ENCODE measurements around the gene HMG20B. TPM values are rescaled to one million over a fixed set of nuclear protein-coding genes. Genes with fewer than 3 reads are reported as not detected.
"Not testable (repeated sequence)": the region's sequence is repeated elsewhere in the genome, so short reads cannot be mapped to it uniquely, and the experiment has no call there.

The HMG20B gene
- total RNA-seq, 1 donor from 2014 or later, result 44.1 TPM

DNA sequence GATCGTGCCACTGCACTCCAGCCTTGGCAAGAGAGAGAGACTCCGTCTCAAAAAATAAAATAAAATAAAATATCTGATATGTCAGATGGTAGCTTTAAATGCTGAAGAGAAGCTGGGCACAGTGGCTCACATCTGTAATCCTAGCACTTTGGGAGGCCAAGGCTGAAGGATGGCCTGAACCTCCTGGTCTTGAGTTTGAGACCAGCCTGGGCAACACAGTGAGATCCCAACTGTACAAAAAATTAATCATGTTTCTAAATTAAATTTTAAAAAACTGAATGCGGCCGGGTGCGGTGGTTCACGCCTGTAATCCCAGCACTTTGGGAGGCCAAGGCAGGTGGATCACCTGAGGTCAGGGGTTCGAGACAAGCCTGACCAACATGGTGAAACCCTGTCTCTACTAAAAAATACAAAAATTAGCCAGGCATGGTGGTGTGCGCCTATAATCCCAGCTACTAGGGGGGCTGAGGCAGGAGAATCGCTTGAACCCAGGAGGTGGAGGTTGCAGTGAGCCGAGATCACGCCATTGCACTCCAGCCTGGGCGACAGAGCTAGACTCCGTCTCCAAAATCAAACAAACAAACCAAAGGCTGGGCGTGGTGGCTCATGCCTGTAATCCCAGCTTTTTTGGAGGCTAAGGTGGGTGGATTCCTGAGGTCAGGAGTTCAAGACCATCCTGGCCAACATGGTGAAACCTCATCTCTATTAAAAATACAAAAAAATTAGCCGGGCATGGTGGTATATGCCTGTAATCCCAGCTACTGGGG lies 11.5 kb downstream of the HMG20B start:
- DNase-seq, result not testable (repeated sequence)

DNA sequence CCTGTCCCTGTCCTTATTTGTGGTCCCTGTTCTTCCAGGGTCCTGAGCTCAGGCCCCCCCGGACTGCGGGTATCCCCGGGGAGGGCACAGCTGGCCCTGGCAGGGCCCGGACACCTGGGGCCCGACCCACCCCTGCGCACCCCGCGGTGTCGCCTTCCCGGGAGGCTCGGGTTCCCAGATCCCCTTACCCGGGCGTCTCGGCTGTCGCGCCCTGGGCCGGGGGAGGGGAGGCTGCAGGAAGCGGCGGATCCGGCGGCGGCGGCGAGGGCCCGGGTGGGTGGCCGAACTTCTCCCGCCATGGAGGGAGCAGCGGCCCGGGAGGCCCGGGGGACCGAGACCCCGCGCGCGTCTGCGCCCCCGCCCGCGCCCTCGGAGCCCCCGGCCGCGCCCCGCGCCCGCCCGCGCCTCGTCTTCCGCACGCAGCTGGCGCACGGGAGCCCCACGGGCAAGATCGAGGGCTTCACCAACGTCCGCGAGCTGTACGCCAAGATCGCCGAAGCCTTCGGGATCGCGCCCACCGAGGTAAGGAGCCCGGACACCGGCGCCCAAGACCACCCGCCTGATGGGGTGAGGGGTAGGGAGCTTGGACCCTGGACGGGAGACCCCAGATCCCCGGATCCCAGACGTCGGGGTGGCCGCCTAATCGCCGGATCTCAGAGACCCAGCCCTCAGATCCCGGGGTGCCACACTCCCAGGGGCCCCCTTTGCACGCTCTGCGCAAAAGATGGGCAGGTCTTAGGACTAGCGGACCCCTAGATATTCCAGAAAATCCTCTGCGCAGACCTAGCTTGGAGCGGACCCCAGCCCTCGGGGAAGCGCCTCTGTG lies 12.8 kb downstream of the HMG20B start, which contains the start of gene GIPC3:
TSS of gene GIPC3 (plus strand) at position 178 of the 826 bp plus-strand sequence. CDS start at position 298, 120 bp downstream.
- DNase-seq, result no peak

DNA sequence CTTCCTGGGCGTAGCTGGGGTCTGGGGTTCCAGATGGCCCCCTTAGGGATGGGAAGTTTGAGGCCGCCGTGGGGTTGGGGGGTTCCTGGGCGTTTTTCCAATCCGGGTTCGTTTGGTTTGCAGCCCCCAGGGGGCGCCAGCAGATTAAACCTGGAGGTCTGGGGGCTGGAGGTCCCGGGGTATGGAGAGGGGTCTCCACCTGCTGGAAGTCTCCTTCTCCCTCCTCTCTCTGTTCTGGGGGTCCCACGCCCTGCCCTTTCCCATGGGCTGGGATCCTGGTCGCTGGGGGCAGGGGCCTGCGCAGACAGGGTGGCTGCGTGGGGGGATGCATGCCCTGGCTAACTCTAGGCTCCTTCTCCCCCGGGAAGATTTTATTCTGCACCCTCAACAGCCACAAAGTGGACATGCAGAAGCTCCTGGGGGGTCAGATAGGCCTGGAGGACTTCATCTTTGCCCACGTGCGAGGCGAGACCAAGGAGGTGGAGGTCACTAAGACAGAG lies 13.4 kb downstream of the HMG20B start:
- no peak for DNase-seq

DNA sequence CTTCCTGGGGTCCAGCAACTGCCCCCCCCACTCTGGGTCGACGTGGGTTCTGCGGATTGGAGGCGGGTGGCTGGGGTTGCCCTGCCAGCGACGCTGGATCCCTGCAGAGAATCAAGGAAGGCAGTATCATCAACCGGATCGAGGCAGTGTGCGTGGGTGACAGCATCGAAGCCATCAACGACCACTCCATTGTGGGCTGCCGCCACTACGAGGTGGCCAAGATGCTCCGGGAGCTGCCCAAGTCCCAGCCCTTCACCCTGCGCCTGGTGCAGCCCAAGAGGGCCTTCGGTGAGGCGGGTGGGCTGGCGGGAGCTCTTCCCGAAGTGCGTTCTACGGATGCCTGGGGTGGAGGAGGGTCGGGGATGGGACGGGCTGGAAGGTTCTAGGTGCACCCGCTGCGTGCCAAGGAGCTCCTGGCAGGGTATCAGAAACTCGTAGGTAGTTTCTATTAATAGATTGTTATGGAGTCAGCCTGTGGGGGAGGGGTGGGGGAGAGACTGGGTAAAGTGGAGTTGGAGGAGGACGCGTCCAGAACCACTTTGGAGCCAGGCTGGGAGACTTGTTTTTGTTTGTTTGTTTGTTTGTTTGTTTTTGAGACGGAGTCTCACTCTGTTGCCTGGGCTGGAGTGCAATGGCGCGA lies 14.1 kb downstream of the HMG20B start:
- DNase-seq, result no peak

DNA sequence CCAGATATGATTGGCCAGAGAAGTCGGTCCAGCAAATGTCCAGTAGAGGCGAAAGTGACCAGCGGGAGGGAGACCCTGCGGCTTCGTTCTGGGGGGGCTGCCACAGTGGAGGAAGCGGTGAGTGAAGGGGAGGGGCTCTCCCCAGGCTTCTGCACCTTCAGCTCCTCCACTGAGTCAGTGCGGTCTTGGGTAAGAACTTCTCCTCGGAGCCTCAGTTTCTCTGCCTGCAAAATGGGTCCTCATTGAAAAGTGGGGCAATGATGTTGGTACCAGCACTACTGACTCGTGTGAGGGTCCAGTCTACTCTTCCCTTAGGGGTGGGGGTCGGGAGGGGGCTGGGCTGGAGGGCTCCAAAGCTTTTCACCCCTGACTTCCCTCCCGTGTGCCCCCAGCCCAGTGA lies 16.7 kb downstream of the HMG20B start:
- no peak for DNase-seq

DNA sequence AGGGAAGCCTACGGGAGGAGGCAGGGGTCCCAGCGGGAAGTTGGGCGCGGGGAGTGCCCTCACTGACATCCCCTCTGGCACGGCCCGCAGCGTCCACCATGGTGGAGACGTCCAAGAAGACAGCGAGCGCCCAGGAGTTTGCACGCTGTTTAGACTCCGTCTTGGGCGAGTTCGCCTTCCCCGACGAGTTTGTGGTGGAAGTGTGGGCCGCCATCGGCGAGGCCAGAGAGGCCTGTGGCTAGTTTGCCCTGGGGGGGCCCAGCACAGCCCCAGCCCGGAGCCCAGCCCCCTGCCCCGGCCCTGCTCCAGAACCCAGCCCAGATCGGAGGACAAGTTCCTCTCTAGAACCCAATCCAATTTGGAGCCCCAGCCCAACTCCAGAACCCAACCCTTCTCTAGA lies 17.2 kb downstream of the HMG20B start:
- no peak for DNase-seq

DNA sequence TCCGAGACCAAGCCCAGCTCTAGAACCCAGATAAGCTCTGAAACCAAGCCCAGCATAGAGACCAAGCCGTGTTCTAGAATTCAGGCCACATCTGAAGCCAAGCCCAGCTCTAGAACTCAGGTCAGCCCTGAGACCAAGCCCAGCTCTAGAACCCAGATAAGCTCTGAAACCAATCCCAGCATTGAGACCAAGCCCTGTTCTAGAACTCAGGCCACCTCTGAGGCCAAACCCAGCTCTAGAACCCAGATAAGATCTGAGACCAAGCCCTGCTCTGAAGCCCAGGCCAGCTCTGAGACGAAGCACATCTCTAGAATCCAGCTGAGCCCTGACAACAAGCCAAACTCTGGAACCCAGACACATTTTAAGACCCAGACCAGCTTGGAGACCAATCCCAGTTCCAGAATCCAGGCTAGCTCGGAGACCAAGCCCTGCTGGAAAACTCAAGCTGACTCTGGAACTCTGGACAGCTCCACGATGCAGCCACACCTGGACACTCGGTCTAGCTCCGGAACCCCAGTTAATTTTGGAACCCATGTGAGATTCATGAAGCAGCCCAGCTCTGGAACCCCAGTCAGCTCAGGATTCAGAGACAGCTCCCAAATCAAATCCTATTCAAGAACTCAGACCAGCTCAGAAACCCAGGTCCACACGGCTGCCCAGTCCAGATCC lies 18.4 kb downstream of the HMG20B start:
- DNase-seq, result no peak

DNA sequence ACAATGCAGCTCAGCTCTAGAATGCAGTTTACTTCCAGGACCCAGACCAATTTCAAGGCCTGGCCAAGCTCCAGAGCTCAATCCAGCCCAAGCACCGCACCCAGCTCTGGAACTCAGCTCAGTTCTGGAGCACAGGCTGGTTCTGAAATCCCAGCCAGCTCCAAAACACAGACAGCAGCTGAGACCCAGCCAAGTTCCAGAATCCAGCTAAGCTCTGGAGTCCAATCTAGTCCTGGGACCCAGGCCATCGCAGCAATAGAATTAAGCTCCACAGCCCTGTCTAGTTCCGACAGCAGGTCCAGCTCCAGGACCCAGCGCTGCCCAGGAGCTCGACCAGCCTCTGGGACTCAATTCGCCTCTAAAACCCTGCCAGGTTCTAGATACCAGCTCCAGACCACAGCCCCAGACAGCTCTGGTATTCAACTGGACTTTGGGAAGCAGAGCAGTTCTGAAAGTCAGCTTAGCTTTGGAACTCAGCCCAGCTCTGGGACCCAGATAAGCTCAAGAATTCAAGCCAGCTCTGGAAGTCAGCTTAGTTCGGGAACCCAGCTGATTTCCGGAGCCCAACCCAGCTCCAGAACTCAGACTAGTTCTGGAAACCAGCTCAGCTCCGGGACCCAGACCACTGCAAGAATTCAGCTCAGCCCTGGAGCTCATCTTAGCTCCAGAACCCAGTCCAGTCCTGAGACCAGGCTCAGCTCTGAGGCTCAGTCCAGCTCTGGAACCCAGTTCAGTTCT lies 19.3 kb downstream of the HMG20B start:
- no peak for DNase-seq

DNA sequence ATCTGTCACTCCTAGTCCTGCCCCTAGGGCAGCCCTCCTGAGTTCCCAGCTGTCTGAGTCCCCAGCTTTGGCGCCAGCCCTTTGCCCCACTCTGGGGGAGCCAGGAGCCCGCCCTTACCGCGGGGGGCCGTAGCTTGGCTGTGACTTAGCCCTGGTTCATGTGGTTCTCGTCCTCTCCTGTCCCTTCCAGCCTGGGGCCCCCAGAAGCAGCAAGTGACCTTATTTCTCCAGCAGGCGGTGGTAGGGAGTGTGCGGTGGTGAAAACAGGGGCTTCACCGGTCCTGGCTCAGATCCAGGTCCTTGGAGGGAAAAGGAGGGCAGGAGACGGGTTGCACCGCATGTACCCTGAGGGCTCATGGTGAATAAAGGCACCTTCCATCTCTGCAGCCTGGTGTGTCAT lies 20.4 kb downstream of the HMG20B start:
- DNase-seq, result no peak

DNA sequence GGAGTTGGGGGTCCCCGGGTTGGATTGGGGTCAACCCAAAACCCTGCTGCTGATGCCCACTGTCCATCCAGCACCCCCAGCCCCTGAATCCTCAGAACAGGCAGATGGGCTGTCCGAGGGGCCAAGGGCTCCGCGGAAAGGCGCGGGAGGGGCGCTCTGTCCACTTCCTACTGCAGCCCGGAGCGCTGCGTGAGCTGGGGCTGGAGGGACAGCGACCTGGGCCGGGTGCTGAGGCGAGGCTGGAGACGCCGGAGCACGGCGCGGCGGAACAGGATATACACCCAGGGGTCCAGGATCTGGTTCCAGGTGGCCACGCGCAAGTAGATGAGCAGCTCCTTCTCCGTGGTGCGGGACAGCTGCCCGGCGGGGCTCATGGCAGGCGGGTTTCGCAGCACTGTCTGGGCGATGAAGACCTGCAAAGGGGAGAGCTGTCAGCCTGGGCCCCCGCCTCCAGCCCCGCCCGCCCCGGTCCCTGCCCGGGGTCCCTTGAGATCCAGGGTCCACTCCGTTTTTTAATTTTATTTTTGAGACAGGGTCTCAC lies 22.8 kb downstream of the HMG20B start:
- no peak for DNase-seq

DNA sequence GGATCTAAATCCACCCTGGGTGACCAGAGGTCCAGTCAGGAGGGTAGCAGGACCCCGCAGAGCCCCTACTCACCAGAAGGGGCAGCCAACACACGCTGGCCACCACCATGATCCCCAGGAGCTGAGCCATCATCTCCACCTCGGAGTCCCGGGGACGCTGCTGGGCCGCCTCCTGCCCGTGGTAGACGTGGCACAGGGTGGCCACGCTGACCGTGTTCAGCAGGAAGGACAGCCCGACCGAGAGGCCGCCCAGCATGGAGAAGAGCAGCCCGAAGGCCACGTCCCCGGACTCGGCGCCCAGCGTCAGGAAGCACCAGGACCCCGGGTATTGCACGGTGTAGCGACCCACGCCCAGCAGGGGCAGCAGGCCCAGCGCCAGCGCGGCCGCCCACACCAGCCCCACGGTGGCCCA lies 27.0 kb downstream of the HMG20B start:
- DNase-seq, result no peak

DNA sequence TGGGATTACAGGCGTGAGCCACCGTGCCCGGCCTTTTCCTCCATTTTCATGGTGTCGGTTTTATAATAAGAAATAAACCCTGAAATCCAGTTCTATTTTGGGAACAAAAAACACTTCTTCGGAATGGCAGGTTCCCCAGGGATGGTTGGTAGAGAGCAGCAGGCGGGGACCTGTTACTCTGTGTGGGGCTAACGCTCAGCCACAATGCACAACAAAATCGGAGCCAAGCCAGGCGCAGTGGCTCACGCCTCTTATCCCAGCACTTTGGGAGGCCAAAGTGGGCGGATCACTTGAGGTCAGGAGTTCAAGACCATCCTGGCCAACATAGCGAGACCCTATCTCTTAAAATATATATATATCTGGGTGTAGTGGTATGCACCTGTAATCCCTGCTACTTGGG lies 28.3 kb downstream of the HMG20B start:
- DNase-seq, result no peak

DNA sequence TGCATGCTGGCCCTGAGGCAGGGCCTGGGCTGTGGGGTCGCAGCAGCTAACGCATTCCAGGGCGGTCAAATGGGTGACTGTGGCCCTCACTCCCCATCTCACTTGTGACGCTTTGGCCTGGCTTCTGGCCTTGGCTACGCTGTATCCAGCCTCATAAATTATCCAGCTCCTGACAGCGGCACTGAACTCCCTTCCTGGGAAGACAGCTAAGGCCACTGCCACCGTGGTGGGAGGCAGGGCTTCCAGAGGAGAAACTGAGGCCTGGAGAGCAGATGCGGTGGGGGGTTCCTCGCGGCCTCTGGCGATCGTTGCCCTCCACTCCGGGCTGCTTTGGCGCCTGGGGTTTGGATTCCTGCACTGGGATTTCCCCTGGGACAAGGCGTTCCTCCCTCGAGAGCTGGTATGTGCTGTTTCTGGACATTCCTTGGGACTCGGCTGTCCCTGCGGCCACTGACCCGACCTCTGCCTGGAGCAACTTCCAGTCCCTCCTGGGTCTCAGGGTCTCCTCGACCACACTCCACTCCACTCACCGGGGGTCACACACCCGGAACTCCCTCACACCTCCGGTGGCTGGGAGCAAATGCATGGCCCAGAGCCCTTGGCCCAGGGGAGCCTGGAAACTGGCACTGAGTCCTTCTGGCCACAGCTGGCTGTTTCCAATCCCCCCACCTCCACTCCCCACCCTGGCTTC lies 30.5 kb downstream of the HMG20B start:
- DNase-seq, result no peak

DNA sequence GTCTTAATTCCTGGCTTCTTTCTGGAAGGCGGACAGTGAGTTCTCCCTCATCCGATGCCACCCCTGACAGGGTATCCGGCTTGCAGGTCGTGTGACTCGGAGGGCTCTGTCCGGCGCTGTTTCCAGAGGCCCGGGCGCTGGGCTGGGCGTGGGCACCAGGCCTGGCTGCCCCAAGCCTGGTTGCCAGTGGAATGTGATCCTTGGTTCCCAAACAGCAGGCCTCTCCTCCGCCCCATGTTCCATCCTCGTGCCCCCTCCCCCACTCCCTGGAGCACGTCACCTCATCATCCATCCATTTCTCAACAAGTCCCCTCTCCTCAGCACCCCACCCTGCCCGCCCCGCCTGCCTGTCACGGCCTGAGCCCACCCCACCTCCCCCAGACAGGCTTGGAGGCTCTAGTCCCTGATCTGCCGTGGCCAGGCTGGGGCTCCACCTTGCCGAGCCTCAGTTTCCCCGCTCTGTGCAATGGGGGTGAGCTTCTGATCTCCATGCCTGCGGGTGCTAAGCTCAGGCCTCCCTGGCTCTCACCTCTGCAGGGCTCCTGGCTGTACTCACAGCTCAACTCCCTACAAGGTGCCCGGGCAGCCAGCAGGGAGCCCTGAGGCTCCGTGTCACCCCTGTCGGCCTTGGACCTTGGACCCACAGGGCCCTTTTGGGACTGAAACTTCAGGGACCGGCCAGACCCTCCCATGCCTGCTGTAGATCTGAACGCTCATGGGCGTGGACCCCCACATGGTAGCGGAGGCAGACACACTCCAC lies 31.7 kb downstream of the HMG20B start:
- no peak for DNase-seq

DNA sequence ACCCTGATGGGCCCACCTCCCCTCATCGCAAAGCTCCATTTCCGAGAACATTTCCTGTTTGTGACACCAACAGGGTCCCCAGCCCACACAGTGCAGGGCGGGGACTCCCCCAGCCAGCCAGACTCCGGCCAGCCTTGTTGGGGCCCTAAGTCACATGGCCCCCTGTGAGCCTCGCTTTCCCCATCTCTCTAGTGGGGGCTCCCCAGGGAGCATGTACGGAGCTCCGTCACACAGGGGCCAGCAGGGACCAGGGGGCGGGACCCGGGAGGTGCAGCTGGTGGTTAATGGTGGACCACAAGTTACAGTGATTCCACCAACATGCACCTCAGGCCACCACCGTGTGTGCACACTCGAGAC lies 32.2 kb downstream of the HMG20B start:
- DNase-seq, result no peak

DNA sequence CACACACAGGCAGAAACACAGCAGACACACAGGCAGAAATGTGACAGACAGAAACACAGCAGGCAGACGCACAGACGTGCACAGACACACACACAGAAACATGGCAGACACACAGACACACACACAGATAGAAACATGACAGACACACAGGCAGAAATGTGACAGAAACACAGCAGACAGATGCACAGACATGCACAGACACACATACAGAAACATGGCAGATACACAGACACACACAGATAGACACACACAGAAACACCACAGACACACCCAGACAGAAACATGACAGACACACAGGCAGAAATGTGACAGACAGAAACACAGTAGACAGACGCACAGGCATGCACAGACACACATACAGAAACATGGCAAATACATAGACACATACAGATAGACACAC lies 32.6 kb downstream of the HMG20B start:
- no peak for DNase-seq

DNA sequence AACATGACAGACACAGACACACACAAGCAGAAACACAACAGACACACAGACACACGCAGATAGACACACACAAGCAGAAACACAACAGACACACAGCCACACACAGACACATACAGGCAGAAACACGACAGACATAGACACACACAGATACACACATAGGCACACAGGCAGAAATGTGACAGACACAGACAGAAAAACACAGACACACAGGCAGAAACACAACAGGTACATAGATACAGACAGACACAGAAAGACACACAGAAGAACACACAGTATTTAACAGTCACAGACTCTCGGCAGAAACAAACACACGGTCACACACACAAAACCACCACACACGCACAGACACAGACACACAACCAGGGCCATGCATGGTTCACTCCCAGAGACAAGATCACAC lies 33.0 kb downstream of the HMG20B start:
- DNase-seq, result no peak

DNA sequence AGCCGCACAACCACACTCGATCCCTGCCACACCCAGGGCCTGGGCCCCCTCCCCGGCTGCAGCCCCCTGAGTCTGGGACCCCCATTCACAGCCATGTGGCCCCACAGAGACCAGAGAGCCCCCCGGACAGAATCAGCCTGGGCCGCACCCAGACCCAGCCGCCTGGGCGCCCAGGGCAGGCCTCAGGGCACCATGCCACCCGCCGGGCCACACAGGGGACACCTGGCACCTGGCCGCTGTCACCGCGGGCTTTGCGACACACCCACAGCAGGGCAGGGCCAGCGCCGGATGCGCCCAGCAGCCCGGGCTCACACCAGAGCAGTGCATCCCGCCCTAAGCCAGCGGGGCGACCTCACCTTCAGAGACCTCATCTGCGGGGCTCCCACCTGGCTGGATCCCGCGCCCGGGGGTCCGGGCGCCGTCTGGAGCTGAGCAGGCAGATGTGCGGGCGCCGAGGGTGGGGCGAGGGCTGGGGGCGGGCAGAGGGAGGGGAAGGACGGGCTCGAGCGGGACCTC lies 33.5 kb downstream of the HMG20B start:
- no peak for DNase-seq

DNA sequence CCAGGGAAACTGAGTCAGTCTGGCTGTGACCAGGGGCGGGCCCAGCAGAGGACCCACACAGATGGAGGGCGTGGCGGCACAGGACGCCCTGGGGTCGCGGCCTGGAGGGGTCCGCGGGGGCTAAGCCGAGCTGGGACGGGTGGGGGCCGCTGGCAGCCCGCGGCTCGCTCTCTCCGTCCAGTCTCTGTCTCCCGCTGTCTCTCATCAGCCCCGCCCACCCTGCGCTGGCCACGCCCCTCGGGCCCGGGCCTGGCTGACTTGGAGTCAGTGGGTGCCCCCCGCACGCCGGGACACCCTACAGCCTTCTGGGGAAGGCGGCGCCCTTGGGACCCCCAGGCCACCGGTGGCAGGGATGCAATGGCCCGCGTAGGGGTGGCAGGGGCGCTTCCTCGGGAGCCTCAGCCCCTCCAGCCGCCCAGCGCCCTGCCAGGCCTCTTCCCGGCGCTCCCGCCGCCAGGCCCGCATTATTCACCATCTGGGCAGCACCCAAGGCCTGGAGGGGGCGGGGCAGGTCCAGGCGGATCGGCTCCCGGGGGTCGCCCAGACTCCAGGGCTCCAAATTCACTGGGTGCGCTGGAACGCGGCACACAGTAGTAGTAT lies 34.0 kb downstream of the HMG20B start, which contains the start of gene TBXA2R:
TSS of gene TBXA2R (minus strand) at position 186 of the 600 bp plus-strand sequence. CDS start 6,241 bp downstream, outside the sequence.
- DNase-seq, result no peak
